Left hindlimb (tissue), 1 donor: ENCODE results near the gene ARHGAP15.

Experiments used
- DNase-seq: peaks from one replicate; pipeline ENCODE4 v3.0.0-alpha.2; 2018

The ARHGAP15 gene

GRCh38 chr2:143417428-143417827, 288.2 kb downstream of the ARHGAP15 start:
- no peak for DNase-seq

DNA sequence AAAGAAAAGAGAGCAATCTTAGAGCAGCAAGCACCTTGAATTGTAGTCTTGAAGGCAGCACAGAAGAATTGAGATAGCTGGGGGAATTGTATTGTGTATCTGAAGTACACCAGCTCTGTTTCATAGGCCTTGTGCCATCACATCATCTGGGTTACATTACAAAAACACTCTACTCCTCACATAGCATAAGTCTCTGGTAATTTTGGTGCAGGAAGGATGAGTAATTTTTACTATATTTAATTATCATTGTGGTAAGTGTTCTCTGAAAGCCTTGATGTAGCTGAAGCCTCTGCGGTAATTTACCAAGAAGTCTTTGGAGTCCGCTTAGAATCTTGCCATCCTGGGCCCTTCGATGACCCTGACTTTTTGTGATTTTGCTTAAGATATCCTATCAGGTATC, 291.1 kb downstream of the ARHGAP15 start:
- DNase-seq: no peak

DNA sequence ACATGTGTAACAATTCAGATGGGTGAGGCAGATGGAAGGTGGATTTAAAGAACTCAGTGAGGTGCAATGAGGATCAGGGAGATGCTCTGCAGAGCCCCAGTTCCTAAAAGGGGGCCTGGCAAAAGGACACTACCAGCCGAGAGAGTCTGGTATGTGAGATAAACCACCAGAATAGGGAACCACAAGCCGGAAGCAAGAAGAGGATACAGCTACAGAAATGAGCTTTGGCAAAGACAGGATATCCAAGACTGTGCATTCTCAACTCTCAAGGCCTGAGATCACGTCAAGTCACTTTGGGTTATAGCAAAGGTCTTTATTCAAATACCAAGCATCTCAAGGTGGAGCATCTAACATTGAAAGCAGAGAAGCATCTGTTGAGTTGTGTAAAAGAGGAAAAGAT, 293.5 kb downstream of the ARHGAP15 start:
- DNase-seq: no peak

DNA sequence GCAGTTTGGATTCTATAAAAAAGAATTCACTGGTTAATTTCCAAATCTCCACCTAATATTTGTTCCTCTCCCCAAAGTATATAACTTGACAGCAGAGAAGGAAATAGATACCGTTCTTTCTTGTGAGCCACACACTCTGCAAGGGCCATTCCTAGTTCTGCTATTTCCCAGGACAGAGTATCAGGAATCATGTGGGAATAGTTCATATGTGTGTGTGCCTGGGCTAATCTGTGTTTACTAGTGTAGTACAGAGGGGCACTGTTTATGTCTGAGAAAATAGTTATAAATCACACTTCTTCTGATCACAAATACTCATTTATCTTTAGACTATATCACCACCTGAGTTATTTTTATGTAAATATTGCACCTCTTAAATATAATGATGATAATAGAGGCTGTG, 296.7 kb downstream of the ARHGAP15 start:
- DNase-seq: no peak

- no peak for DNase-seq
Observed at GRCh38 chr2:143426296-143426695, 297.1 kb downstream of the ARHGAP15 start.

DNA sequence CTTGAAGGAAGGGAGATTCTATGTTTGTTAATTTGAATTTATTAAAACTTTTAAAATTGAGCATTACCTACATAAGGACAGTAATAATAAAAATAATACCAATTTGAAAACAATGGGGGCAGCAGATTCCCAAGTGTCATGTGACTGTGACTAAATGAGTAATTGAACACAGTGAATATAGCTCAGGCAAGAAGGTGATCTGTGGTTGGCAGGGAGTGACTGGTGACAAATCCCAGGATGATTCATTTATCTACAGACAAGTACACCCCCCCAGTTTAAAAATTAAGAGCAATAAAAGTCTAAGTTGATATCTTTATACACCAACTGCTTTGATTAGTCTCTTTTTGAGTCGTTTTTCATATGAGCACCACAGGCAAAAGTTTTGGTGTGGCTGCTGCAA, 299.5 kb downstream of the ARHGAP15 start:
- DNase-seq: no peak

- no peak for DNase-seq
Observed at GRCh38 chr2:143429932-143430679, 300.9 kb downstream of the ARHGAP15 start.

GRCh38 chr2:143431316-143431715, 302.1 kb downstream of the ARHGAP15 start:
- no peak for DNase-seq

GRCh38 chr2:143433251-143433650, 304.0 kb downstream of the ARHGAP15 start:
- DNase-seq: no peak

DNA sequence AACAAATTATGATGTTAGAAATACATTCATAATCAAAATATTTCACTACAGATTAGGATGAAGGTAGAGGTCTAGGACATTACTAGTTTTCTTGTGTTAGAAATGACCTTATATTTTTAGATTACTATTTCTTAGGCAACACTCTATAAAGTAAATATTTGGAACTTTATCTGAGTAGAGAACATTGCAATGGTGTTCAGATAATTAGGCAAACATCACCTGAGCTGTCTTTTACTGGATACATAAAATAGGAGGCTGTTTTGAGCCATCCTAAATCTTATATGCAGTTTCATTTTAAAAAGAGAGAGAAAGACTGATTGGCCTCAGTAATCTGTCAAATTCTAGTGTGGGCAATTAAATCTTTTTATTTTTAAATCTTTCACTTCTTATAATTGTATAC, 304.6 kb downstream of the ARHGAP15 start:
- no peak for DNase-seq

DNA sequence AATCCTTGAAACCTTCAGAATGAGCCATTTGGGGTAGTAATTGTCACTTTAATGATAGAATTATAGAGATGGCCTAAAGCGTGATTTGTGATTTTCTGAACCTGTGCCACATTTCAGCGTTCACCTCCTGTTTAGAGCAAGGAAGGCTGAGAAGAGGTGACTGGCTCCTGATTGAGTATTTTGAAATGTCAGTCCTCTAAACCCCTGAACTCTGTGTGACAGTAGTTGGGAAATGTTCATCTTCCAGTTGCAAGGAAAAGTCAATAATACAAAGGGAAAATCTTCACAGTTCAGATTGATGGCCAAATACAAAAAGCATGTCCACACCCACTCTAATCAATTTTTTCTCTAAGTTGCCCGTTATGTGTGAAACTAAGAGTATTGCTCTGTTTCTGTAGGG, 305.2 kb downstream of the ARHGAP15 start:
- DNase-seq: no peak

- DNase-seq: no peak
Observed at GRCh38 chr2:143435131-143435530, 305.9 kb downstream of the ARHGAP15 start.

- DNase-seq: no peak
Observed at GRCh38 chr2:143436951-143437350, 307.7 kb downstream of the ARHGAP15 start.

GRCh38 chr2:143440411-143441012, 311.3 kb downstream of the ARHGAP15 start:
- no peak for DNase-seq

GRCh38 chr2:143442193-143442592, 313.0 kb downstream of the ARHGAP15 start:
- DNase-seq: no peak

DNA sequence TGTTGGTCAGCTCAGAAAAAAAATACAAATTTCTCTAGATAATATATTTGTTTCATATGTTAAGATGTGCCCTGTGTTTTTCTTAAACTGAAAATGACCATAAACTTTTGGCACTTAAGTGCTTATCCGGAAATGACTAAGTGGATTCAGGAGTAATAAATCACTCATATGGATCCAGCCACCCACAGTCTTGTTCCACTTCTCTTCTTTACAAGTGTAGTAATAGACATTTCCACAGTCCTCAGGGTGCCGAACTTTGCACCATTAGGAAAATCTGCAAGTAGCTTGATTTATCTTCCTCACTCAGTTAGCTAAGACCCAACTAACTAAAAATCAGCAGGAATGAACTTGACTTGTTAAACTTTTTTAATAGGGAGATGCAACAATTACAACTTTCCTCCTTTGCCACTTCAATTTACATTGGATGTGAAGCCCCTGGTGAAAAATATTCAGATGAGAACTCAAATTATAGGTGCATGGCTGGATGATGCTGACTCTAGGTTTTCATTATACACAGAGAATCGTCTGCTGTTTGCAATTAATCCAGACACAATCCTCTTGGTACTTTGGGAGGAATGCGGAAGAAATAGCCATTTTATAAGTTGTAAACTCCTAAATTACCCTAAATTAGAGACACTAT, 322.5 kb downstream of the ARHGAP15 start:
- DNase-seq: no peak

DNA sequence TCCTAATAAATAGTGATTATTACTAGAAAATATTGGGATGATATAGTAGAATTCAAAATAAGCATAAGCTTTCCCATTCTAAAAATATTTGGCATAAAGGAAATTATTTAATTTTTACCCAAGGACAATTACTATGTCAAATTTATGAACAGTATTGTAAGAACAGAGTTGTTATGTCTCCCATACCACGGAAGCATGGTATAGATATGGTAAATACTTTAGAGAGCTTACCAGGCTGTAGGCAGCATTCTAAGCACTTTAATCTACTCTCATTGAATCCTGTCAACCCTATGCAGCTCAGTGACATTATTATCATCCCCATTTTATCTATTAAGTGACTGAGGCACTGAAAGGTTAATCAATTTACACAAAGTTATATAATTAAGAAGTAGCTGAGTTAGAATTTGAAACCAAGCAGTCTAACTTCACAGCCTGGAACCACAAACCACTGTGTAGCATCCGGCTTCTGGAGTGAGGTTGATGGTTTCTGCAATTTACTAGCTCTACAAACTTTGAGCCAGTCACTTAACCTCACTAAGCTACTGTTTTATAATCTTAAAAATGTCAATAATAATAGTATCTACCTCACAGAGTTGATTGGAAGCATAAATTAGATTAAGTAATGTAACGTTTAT, 323.7 kb downstream of the ARHGAP15 start:
- no peak for DNase-seq

DNA sequence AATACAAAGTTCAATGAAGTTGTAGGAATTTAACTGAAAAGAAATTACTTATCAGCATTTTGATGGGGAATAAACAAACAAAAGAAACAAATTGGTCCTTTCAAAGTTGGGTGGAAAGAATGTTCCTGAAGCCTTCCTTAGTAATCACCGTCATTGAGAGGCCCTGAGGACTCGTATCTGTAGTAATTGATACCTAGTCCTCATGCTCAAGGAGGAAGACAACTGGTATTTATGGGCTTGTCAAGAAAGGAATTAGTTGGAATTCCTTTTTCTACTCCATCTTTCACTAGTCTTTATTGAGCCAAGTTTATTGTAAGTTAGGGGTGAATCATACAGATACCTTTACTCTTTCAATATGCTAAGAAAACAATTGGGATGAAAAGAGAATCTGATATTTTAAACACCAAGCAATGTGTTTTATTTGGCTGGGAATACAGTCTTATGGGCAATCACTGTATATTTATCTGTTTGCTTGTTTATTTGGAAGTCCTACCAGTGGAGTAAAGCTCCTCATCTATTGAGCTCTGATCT, 324.8 kb downstream of the ARHGAP15 start:
- DNase-seq: no peak

- no peak for DNase-seq
Observed at GRCh38 chr2:143455317-143455716, 326.1 kb downstream of the ARHGAP15 start.

DNA sequence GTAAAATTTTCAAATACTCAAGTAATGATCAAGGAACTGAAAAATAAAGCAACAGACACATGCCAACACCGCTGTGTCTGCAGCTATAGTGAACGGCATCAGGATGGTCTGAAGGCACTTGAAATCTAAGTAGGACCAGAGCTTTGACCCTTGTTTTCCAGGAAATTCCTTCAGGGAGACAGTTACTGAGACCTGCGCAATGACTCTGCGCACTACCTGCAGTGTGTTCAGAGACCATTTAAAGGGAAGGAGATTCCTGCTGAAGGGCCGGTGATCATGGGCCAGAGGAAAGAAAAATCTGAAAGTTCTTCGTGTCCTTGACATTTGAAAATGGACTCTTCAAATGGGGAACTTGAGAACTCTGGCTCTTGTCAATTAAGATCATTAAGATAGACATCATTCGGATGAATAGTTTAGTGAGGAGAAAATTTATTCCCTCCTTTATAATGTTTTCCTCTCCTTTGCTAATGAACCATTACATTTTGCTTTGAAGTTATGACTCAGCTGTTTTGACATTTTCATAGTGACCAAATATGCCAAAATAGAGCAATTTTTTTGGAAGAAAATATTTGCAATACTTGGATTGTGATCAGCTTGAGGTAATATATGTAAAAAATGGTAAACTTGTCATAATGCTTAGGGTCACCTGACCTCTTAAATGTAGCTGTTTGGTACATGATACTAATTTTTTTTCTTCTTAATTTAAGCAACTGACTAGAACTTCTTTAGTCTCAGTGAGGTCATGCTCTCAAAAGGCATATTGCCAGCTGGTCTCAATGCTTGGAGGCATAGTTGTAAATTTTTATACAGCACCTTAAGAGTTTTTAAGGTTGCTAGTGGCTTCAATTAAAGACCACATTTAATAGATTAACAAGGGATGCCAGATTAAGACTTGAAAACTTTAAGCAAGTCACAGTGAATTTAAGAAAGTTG, 329.3 kb downstream of the ARHGAP15 start:
- DNase-seq: no peak

GRCh38 chr2:143460382-143460781, 331.2 kb downstream of the ARHGAP15 start:
- DNase-seq: no peak

DNA sequence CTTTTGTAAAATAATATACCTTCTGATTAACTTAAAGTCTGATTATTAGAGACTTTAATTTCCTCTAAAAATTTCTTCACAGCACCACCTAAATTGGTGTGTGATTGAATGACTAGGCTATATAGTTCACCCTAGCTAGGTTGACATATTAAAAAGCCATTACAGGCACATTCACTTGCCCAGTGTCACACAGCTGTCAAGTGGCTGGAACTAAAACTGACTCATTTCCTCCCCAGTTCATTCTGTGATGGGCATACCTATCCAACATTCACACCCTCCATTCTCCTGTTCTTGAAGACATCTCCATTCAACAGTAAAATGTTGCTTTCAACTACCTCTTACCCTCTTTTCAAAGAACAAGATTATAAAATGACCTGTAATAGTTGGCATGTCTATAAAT, 334.5 kb downstream of the ARHGAP15 start:
- DNase-seq: no peak
